Esophagus muscularis mucosa (tissue), 4 donors: Measurements from ENCODE around the gene TMEM97. TPM values are rescaled to one million over a fixed set of nuclear protein-coding genes. Genes with fewer than 3 reads are reported as not detected.

Experiments used
- DNase-seq: peaks from one replicate; pipeline ENCODE4 v3.0.0-alpha.2; 2017; ENCODE audit errors: extremely low spot score
- H3K27ac ChIP-seq, 4 donors: fragments of 200-600 bp; sonication (generic); replicated peaks in 1 of 4; 1 replicate in 3 of 4; 2 replicates in 1 of 4; pipeline ENCODE4 v1.5.1; 2016 to 2019; ENCODE audit warnings: mild to moderate bottlenecking in 1 of 4
- H3K27me3 ChIP-seq, 4 donors: fragments of 200-600 bp; sonication (generic); one replicate each; pipeline versions ENCODE4 v1.5.1 to v1.6.0; 2016 to 2019
- H3K36me3 ChIP-seq, 4 donors: fragments of 200-600 bp; sonication (generic); one replicate each; pipeline ENCODE4 v1.5.1; 2016 to 2019
- H3K4me1 ChIP-seq, 4 donors: fragments of 200-600 bp; sonication (generic); one replicate each; pipeline ENCODE4 v1.5.1; 2016 to 2019
- H3K4me3 ChIP-seq, 4 donors: fragments of 200-600 bp; sonication (generic); 1 replicate in 2 of 4; 2 replicates in 2 of 4; pipeline ENCODE4 v1.5.1; 2016 to 2019; ENCODE audit warnings: mild to moderate bottlenecking in 4 of 4, moderate library complexity in 1 of 4
- H3K9me3 ChIP-seq, 4 donors: fragments of 200-600 bp; sonication (generic); 1 replicate in 3 of 4; 2 replicates in 1 of 4; pipeline ENCODE4 v1.5.1; 2016 to 2019
- EP300 ChIP-seq: sonication (generic); formaldehyde crosslinking; IDR thresholded peaks from one replicate; pipeline ENCODE4 v1.6.1; 2017; ENCODE audit warnings: antibody characterized with exemption
- POLR2A ChIP-seq: fragments of 450-650 bp; IDR thresholded peaks from one replicate; pipeline ENCODE4 v1.6.1; 2017; ENCODE audit warnings: antibody characterized with exemption, moderate library complexity, mild to moderate bottlenecking, low read depth
- POLR2AphosphoS5 ChIP-seq, 2 donors: sonication (generic); formaldehyde crosslinking; IDR thresholded peaks; one replicate each; pipeline ENCODE4 v1.6.1; 2017; ENCODE audit warnings: antibody characterized with exemption in 2 of 2
- WGBS: methylation state at CpG from one replicate; pipeline ENCODE4 v1.1.5; 2018; 5-methylcytosine and 5-hydroxymethylcytosine counted together
- intact Hi-C: fragments of 100-400 bp; cut with DNase I; formaldehyde crosslinking; loops from one replicate; pipeline ENCODE4 v1.15.1; 2023
- total RNA-seq, 4 donors: library from RNA; depleted of rRNA; stranded (reverse); fragments of >200 nt; gene quantifications; one replicate each; pipeline versions ENCODE4 v1.1.0 to v1.2.1, GENCODE V29; 2016
- TF ChIP-seq, protein P1 (sequence below), 3 experiments: fragments of 200-600 bp in 2 of 3; fragments of 450-650 bp in 1 of 3; sonication (generic) in 2 of 3; IDR thresholded peaks; one replicate each; pipeline ENCODE4 v1.5.1; 2017 to 2019; ENCODE audit warnings: antibody characterized with exemption in 3 of 3, mild to moderate bottlenecking in 2 of 3, moderate library complexity in 1 of 3

Gene TMEM97
- total RNA-seq, 4 donors from 2014 or later: 5.8 to 10.8 (median 10.1) TPM

- intact Hi-C loops: no loop called here
- Histone ChIP-seq H3K27me3 (no peaks in the 10 kb centered on the region), H3K4me3 (no peak overlapping the region), H3K27ac (no peak overlapping the region), H3K9me3 (no peaks in the 10 kb centered on the region), H3K4me1 (peaks cover 17 to 22% (median 20%) of the 10 kb centered on the region in 4 donors), H3K36me3 (no peaks in the 10 kb centered on the region)
- 98% methylated on average over 4 of the region's 4 CpGs for WGBS
- DNase-seq: no peak
- no peak for TF ChIP-seq EP300
- TF ChIP-seq POLR2AphosphoS5 (IDR thresholded peaks at IDR 0.05): no peak
- TF ChIP-seq, protein P1, sequence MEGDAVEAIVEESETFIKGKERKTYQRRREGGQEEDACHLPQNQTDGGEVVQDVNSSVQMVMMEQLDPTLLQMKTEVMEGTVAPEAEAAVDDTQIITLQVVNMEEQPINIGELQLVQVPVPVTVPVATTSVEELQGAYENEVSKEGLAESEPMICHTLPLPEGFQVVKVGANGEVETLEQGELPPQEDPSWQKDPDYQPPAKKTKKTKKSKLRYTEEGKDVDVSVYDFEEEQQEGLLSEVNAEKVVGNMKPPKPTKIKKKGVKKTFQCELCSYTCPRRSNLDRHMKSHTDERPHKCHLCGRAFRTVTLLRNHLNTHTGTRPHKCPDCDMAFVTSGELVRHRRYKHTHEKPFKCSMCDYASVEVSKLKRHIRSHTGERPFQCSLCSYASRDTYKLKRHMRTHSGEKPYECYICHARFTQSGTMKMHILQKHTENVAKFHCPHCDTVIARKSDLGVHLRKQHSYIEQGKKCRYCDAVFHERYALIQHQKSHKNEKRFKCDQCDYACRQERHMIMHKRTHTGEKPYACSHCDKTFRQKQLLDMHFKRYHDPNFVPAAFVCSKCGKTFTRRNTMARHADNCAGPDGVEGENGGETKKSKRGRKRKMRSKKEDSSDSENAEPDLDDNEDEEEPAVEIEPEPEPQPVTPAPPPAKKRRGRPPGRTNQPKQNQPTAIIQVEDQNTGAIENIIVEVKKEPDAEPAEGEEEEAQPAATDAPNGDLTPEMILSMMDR (IDR thresholded peaks at IDR 0.05): no peak
- no peak for TF ChIP-seq POLR2A
Observed at GRCh38 chr17:28315846-28316705, 2.9 kb upstream of the TMEM97 start.

DNA sequence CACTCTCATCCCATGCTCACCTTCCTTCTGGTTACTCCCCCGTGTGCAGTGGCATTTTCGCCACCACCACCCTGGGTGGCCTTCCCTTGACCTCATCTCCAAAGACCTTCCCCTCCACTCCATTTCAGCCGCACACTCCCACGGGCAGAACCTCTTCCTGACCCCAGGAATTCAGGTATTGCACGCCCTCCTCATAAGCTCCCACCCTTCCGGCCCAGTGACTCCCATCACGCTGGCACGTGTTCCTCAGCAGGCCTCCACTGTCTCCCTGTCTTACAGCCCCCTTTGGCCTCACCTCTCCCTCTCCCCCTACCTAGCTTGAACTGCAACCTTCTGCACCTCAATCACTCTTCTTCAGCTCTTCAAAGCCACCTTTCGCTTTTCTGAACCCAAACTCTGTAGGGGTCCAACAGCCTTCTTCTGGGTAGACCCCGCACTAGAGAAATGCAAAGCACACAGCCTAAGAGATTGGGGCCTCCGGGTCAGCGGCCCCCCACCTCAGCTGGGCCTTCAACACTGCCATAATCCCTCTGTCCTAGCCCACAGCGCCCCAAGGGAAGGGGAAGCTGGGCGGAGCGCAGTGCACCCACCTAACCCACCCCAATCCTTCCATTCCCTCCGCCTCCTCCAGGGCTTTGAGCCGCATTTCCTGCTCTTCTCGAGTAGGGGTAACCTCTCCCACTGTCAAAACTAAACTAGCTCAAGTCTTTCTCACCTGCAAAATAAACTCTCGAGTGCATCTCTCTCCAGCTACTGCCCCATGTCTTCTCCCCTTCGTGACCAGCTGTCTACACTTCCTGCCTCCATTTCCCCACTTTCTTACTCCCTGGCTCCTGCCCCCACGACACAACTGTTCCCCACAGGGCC lies 1.7 kb upstream of the TMEM97 start:
- Histone ChIP-seq H3K36me3 (no peaks in the 10 kb centered on the region), H3K27me3 (no peaks in the 10 kb centered on the region), H3K4me1 (peaks cover 17 to 22% (median 20%) of the 10 kb centered on the region in 4 donors), H3K27ac (no peak overlapping the region), H3K9me3 (no peaks in the 10 kb centered on the region), H3K4me3 (no peak overlapping the region)
- TF ChIP-seq EP300 (no peak), POLR2A (no peak), POLR2AphosphoS5 (IDR thresholded peaks at IDR 0.05) (no peak)
- TF ChIP-seq, protein P1 (IDR thresholded peaks at IDR 0.05): no peak
- intact Hi-C loops: no loop called here
- 84% methylated on average over 21 of the region's 21 CpGs for WGBS
- DNase-seq: no peak

- intact Hi-C loops: no loop called here
- 12% methylated on average over 36 of the region's 40 CpGs for WGBS
- no peaks in the 10 kb centered on the region for H3K36me3 ChIP-seq
- H3K27me3 ChIP-seq: no peaks in the 10 kb centered on the region
- no peak for DNase-seq
- TF ChIP-seq EP300 (no peak), POLR2AphosphoS5 (IDR thresholded peaks at IDR 0.05) (no peak), POLR2A (no peak)
- TF ChIP-seq, protein P1 (IDR thresholded peaks at IDR 0.05): no peak
- peaks cover 17 to 22% (median 20%) of the 10 kb centered on the region in 4 donors for H3K4me1 ChIP-seq
- peak overlapping the region; percentile 59 to 82 (median 66) for H3K4me3 ChIP-seq
- no peaks in the 10 kb centered on the region for H3K9me3 ChIP-seq
- H3K27ac ChIP-seq: peak overlapping the region in 3 of 4 donors; percentile 68 to 86 (median 81)
Observed at GRCh38 chr17:28317966-28318758, 838 bp upstream of the TMEM97 start.

- Histone ChIP-seq H3K36me3 (no peaks in the 10 kb centered on the region), H3K27ac (peak overlapping the region; percentile 68 to 86 (median 77)), H3K4me1 (peaks cover 17 to 22% (median 20%) of the 10 kb centered on the region in 4 donors), H3K9me3 (no peaks in the 10 kb centered on the region), H3K27me3 (no peaks in the 10 kb centered on the region), H3K4me3 (peak overlapping the region; percentile 59 to 82 (median 66))
- intact Hi-C loops: no loop called here
- 0% methylated on average over 7 of the region's 7 CpGs for WGBS
- DNase-seq: no peak
- no peak for TF ChIP-seq EP300
- TF ChIP-seq POLR2AphosphoS5 (IDR thresholded peaks at IDR 0.05): no peak
- TF ChIP-seq, protein P1 (IDR thresholded peaks at IDR 0.05): no peak
- TF ChIP-seq POLR2A: no peak
Observed at GRCh38 chr17:28319598-28319935, 567 bp downstream of the TMEM97 start.
